Measurements from ENCODE around the gene NAA40.

NAA40 gene

DNA sequence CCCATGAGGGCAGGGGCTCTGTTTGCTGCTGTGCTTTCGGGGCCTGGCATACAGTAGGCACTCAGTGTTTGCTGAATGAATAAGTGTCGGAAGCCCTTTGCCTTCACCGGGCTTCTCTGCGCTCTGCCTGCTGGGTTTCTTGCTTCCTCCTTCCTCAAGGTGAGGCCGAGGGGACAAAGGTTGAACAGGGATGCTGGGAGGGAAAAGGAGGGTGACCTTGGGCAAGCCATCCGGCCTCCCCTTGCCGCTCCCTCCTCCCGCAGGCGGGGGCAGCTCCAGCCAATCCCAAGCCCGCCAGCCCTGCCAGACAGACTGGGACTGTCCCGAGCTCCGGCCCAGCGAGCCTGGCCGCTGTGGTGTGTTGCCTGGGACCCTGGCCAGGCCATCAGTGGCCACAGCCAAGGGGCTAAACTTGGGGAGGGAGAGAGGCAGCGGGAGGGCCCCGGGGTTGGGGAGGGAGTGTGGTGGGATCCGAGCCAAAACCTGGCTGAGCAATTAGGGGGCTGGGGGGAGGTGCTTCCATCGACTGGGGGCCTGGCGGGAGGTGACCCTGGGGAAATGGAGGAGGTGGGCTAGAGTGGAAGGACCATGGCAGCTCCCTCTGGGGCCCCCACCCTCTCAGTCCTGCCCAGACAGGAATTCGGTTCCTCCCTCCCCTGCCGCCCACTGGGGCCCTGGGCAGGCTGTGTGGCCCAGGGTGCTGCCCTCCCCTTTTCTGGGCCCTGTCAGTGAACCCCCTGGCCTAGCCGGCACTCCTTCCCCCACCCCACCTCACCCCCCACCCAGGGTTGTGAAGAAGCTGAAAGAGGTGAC is 18.5 kb upstream of the NAA40 start:
- Histone ChIP-seq H3K4me3 (ENCODE audit: low read length, poor library complexity, severe bottlenecking) (no peak overlapping the region), H2AFZ (ENCODE audit: low read length) (no peak overlapping the region), H4K20me1 (ENCODE audit: insufficient read depth, low read length, poor library complexity, severe bottlenecking) (no peaks in the 10 kb centered on the region), H3K79me2 (ENCODE audit: insufficient read depth, low read length) (no peaks in the 10 kb centered on the region), H3F3A (ENCODE audit: low read depth) (no peaks in the 10 kb centered on the region), H3K27me3 (ENCODE audit: insufficient read depth, low read length, poor library complexity, severe bottlenecking) (no peaks in the 10 kb centered on the region), H3K4me2 (ENCODE audit: low read depth, low read length, poor library complexity, severe bottlenecking) (no peak overlapping the region), H3K9me3 (ENCODE audit: insufficient read depth, low read depth, low read length) (no peaks in the 10 kb centered on the region), H3K9ac (ENCODE audit: low read depth, low read length, poor library complexity, severe bottlenecking) (no peak overlapping the region), H3K4me1 (ENCODE audit: insufficient read depth, low read length, poor library complexity, severe bottlenecking) (peaks cover 14% of the 10 kb centered on the region), H3K36me3 (ENCODE audit: insufficient read depth, low read length) (no peaks in the 10 kb centered on the region), H3K9me2 (replicated peaks; ENCODE audit: low read depth, low read length) (no peaks in the 10 kb centered on the region)
- TF ChIP-seq CTCF (conservative IDR thresholded peaks at IDR 0.05; ENCODE audit: low read length), result no peak
- TF ChIP-seq EZH2phosphoT487 (IDR thresholded peaks at IDR 0.05; ENCODE audit: borderline replicate concordance), result no peak

- no peaks in the 10 kb centered on the region for H3K9me3 ChIP-seq (ENCODE audit: insufficient read depth, low read depth, low read length)
- no peaks in the 10 kb centered on the region for H3K27me3 ChIP-seq (ENCODE audit: insufficient read depth, low read length, poor library complexity, severe bottlenecking)
- H3K4me1 ChIP-seq (ENCODE audit: insufficient read depth, low read length, poor library complexity, severe bottlenecking), result peaks cover 9% of the 10 kb centered on the region
- no peak overlapping the region for H3K4me2 ChIP-seq (ENCODE audit: low read depth, low read length, poor library complexity, severe bottlenecking)
- TF ChIP-seq CTCF (conservative IDR thresholded peaks at IDR 0.05; ENCODE audit: low read length) (peak; percentile 94), EZH2phosphoT487 (IDR thresholded peaks at IDR 0.05; ENCODE audit: borderline replicate concordance) (no peak)
- no peak overlapping the region for H3K4me3 ChIP-seq (ENCODE audit: low read length, poor library complexity, severe bottlenecking)
- H4K20me1 ChIP-seq (ENCODE audit: insufficient read depth, low read length, poor library complexity, severe bottlenecking), result no peaks in the 10 kb centered on the region
- peak overlapping the region; percentile 25 for H2AFZ ChIP-seq (ENCODE audit: low read length)
- no peak overlapping the region for H3K9ac ChIP-seq (ENCODE audit: low read depth, low read length, poor library complexity, severe bottlenecking)
- H3F3A ChIP-seq (ENCODE audit: low read depth), result no peaks in the 10 kb centered on the region
- H3K79me2 ChIP-seq (ENCODE audit: insufficient read depth, low read length), result no peaks in the 10 kb centered on the region
- no peaks in the 10 kb centered on the region for H3K9me2 ChIP-seq (replicated peaks; ENCODE audit: low read depth, low read length)
- no peaks in the 10 kb centered on the region for H3K36me3 ChIP-seq (ENCODE audit: insufficient read depth, low read length)
Observed at GRCh38 chr11:63920939-63921417, 17.8 kb upstream of the NAA40 start.

- Histone ChIP-seq H2AFZ (ENCODE audit: low read length) (no peak overlapping the region), H3F3A (ENCODE audit: low read depth) (no peaks in the 10 kb centered on the region)
- TF ChIP-seq CTCF (conservative IDR thresholded peaks at IDR 0.05; ENCODE audit: low read length), result no peak
Observed at GRCh38 chr11:63922673-63923192, 16.1 kb upstream of the NAA40 start.

More at GRCh38 chr11:63922673-63923192, 16.1 kb upstream of the NAA40 start:
- Histone ChIP-seq H3K4me2 (ENCODE audit: low read depth, low read length, poor library complexity, severe bottlenecking) (no peak overlapping the region), H3K9me2 (replicated peaks; ENCODE audit: low read depth, low read length) (no peaks in the 10 kb centered on the region), H3K36me3 (ENCODE audit: insufficient read depth, low read length) (no peaks in the 10 kb centered on the region), H3K4me1 (ENCODE audit: insufficient read depth, low read length, poor library complexity, severe bottlenecking) (peaks cover under 1% of the 10 kb centered on the region), H3K4me3 (ENCODE audit: low read length, poor library complexity, severe bottlenecking) (no peak overlapping the region), H3K9ac (ENCODE audit: low read depth, low read length, poor library complexity, severe bottlenecking) (no peak overlapping the region), H3K27me3 (ENCODE audit: insufficient read depth, low read length, poor library complexity, severe bottlenecking) (no peaks in the 10 kb centered on the region), H3K9me3 (ENCODE audit: insufficient read depth, low read depth, low read length) (no peaks in the 10 kb centered on the region), H4K20me1 (ENCODE audit: insufficient read depth, low read length, poor library complexity, severe bottlenecking) (no peaks in the 10 kb centered on the region), H3K79me2 (ENCODE audit: insufficient read depth, low read length) (no peaks in the 10 kb centered on the region)
